ENCODE measurements around the gene ABCC1. TPM values are rescaled to one million over a fixed set of nuclear protein-coding genes. Genes with fewer than 3 reads are reported as not detected.

Gene ABCC1
- total and polyA plus RNA-seq, 2 of the 4 experiments (the other 2 are of a cell fraction): 39.4 to 66.0 TPM

DNA sequence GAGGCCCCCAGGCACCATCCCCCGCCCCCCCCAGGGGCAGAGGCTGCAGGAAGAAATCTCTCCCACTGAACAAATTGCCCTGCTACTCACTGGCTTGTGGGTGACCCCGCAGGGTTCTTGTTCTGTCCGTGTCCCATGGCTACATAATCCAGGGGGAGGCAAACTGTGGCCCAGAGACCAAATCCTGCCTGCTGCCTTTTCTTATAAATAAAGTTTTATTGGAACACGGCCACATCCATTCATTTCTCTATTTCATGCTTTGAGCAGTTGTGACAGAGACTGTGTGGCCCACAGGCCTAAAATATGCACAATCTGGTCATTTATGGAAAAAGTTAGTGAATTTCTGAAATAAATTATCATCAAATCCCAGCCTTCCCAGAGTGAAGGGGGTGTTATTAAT is 235.7 kb downstream of the ABCC1 start:
- CTCF ChIA-PET: no interaction called here
- in situ Hi-C loops (cut with MboI; ENCODE audit: low sequenced_read_pairs): no loop called here

More for the DNA sequence above, 235.7 kb downstream of the ABCC1 start:
- no peak overlapping the region for H3K4me2 ChIP-seq (ENCODE audit: low read depth, low read length)
- no peak overlapping the region for H3K4me3 ChIP-seq (ENCODE audit: insufficient read depth, low read depth, low read length)
- no peak overlapping the region for H3K18ac ChIP-seq (ENCODE audit: low read depth, low read length)
- 0 out of 2 replicates have a peak, but pooled peaks cover 3% of the 10 kb centered on the region for H3K9me1 ChIP-seq (ENCODE audit: insufficient read depth, low read length)
- H2BK15ac ChIP-seq (ENCODE audit: low read depth, low read length): no peak overlapping the region
- no peak for DNase-seq
- no peak overlapping the region for H2AFZ ChIP-seq (replicated peaks; ENCODE audit: low read length, poor library complexity)
- no CpG with 5 or more reads among the region's 4 CpGs for WGBS, 2 experiments (ENCODE audit: extremely low coverage in 2 of 2, insufficient read length in 1 of 2)
- H3K4me1 ChIP-seq (ENCODE audit: control insufficient read depth, insufficient read depth, low read length): no peaks in the 10 kb centered on the region
- H3K79me1 ChIP-seq (ENCODE audit: low read depth in 1 of 2, low read length in 2 of 2): no peaks in the 10 kb centered on the region
- H3K27me3 ChIP-seq (ENCODE audit: control insufficient read depth, insufficient read depth, low read length): peaks cover 2% of the 10 kb centered on the region; the same call in 1 of the 2 replicates
- ATAC-seq (ENCODE audit: low read depth): no peak
- no peak overlapping the region for H2BK5ac ChIP-seq (ENCODE audit: low read depth, low read length, poor library complexity, severe bottlenecking)
- H3K27ac ChIP-seq (ENCODE audit: insufficient read depth, low read length): no peak overlapping the region
- no peak overlapping the region for H3K56ac ChIP-seq (ENCODE audit: extremely low read depth, insufficient read depth, low read length)
- POLR2A ChIA-PET (ENCODE audit: unreplicated experiment): no interaction called here
- H3K23ac ChIP-seq (ENCODE audit: low read depth, low read length): no peak overlapping the region
- TF ChIP-seq SMC3 (IDR thresholded peaks at IDR 0.05; ENCODE audit: low read depth, low read length) (no peak), RAD21 (IDR thresholded peaks at IDR 0.05; ENCODE audit: low read length) (no peak), RFX5 (IDR thresholded peaks at IDR 0.05; ENCODE audit: low read depth, low read length) (no peak), RCOR1 (IDR thresholded peaks at IDR 0.05; ENCODE audit: insufficient replicate concordance, low read length) (no peak), BHLHE40 (IDR thresholded peaks at IDR 0.05; ENCODE audit: low read depth, low read length) (no peak), MXI1 (IDR thresholded peaks at IDR 0.05; ENCODE audit: borderline replicate concordance, low read depth, low read length) (no peak), POLR2A (IDR thresholded peaks at IDR 0.05; ENCODE audit: low read depth, low read length) (no peak), FOS (IDR thresholded peaks at IDR 0.05; ENCODE audit: low read depth, low read length) (no peak), NFE2L2 (IDR thresholded peaks at IDR 0.05; ENCODE audit: low read depth, low read length) (no peak)
- TF ChIP-seq, protein P1, sequence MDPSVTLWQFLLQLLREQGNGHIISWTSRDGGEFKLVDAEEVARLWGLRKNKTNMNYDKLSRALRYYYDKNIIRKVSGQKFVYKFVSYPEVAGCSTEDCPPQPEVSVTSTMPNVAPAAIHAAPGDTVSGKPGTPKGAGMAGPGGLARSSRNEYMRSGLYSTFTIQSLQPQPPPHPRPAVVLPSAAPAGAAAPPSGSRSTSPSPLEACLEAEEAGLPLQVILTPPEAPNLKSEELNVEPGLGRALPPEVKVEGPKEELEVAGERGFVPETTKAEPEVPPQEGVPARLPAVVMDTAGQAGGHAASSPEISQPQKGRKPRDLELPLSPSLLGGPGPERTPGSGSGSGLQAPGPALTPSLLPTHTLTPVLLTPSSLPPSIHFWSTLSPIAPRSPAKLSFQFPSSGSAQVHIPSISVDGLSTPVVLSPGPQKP (IDR thresholded peaks at IDR 0.05; ENCODE audit: borderline replicate concordance, low read depth, low read length): no peak
- TF ChIP-seq, protein P2, sequence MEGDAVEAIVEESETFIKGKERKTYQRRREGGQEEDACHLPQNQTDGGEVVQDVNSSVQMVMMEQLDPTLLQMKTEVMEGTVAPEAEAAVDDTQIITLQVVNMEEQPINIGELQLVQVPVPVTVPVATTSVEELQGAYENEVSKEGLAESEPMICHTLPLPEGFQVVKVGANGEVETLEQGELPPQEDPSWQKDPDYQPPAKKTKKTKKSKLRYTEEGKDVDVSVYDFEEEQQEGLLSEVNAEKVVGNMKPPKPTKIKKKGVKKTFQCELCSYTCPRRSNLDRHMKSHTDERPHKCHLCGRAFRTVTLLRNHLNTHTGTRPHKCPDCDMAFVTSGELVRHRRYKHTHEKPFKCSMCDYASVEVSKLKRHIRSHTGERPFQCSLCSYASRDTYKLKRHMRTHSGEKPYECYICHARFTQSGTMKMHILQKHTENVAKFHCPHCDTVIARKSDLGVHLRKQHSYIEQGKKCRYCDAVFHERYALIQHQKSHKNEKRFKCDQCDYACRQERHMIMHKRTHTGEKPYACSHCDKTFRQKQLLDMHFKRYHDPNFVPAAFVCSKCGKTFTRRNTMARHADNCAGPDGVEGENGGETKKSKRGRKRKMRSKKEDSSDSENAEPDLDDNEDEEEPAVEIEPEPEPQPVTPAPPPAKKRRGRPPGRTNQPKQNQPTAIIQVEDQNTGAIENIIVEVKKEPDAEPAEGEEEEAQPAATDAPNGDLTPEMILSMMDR (conservative IDR thresholded peaks at IDR 0.05; ENCODE audit: low read depth, low read length): no peak
- TF ChIP-seq, protein P3, sequence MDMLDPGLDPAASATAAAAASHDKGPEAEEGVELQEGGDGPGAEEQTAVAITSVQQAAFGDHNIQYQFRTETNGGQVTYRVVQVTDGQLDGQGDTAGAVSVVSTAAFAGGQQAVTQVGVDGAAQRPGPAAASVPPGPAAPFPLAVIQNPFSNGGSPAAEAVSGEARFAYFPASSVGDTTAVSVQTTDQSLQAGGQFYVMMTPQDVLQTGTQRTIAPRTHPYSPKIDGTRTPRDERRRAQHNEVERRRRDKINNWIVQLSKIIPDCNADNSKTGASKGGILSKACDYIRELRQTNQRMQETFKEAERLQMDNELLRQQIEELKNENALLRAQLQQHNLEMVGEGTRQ (IDR thresholded peaks at IDR 0.05; ENCODE audit: low read depth, low read length): no peak
- dilution Hi-C loops (cut with HindIII; ENCODE audit: low sequenced_read_pairs, unreplicated experiment): no loop called here
- no peak overlapping the region for H4K8ac ChIP-seq (ENCODE audit: low read depth in 2 of 2, low read length in 2 of 2)
- no peak overlapping the region for H2AK9ac ChIP-seq (replicated peaks; ENCODE audit: low read depth, low read length, poor library complexity)
- BruUV-seq (replicated peaks): no TSS peak
- intact Hi-C loops (cut with micrococcal nuclease): no loop called here
- H2BK120ac ChIP-seq (ENCODE audit: low read depth, low read length): no peak overlapping the region
- no peaks in the 10 kb centered on the region for H3K9me3 ChIP-seq (ENCODE audit: control insufficient read depth, insufficient read depth, low read length)
- no peaks in the 10 kb centered on the region; the same call in 1 of the 2 replicates for H4K20me1 ChIP-seq (ENCODE audit: insufficient read depth, low read length)
- H3K14ac ChIP-seq (replicated peaks; ENCODE audit: low read depth, low read length): no peak overlapping the region
- H4K91ac ChIP-seq (ENCODE audit: insufficient read depth, low read depth, low read length): no peak overlapping the region
- H3K36me3 ChIP-seq (ENCODE audit: control insufficient read depth, insufficient read depth, low read length): no peaks in the 10 kb centered on the region; the same call in none of the 2 replicates
- H2BK20ac ChIP-seq (ENCODE audit: low read depth, low read length): no peak overlapping the region
- H3K9ac ChIP-seq (ENCODE audit: low read depth, low read length): no peak overlapping the region
- no peak overlapping the region for H4K5ac ChIP-seq (ENCODE audit: low read depth, low read length)
- no peak overlapping the region for H2AK5ac ChIP-seq (ENCODE audit: low read depth, low read length)
- H3K4ac ChIP-seq (ENCODE audit: low read depth, low read length): no peak overlapping the region

All from IMR-90 (cell line).